Neural progenitor cell (in vitro differentiated cells): ENCODE measurements around the gene RELL2. TPM values are rescaled to one million over a fixed set of nuclear protein-coding genes. Genes with fewer than 3 reads are reported as not detected.
A peak's percentile ranks its signal among the peaks of the same experiment; 100 is the strongest.

Experiments used
- DNase-seq: peaks from one replicate; pipeline ENCODE4 v3.0.0-alpha.2; 2016; ENCODE audit warnings: low spot score
- H2AFZ ChIP-seq: fragments of 200-600 bp; sonication (generic); replicated peaks from 2 replicates; pipeline ENCODE4 v1.6.1; 2016; ENCODE audit warnings: antibody characterized with exemption
- H3F3A ChIP-seq: fragments of 200-600 bp; sonication (generic); 2 replicates; pipeline ENCODE4 v1.6.1; 2016; ENCODE audit warnings: antibody characterized with exemption, low read depth
- H3K27ac ChIP-seq: fragments of 200-600 bp; sonication (generic); 2 replicates; pipeline ENCODE4 v1.5.1; 2016; ENCODE audit warnings: mild to moderate bottlenecking
- H3K27me3 ChIP-seq: fragments of 200-600 bp; sonication (generic); 2 replicates; pipeline ENCODE4 v1.6.1; 2016; ENCODE audit warnings: mild to moderate bottlenecking, moderate library complexity
- H3K36me3 ChIP-seq: fragments of 200-600 bp; sonication (generic); 2 replicates; pipeline ENCODE4 v1.5.1; 2016
- H3K4me1 ChIP-seq: fragments of 200-600 bp; sonication (generic); 2 replicates; pipeline ENCODE4 v1.6.1; 2016; ENCODE audit warnings: mixed run types
- H3K4me2 ChIP-seq: fragments of 200-600 bp; sonication (generic); 2 replicates; pipeline ENCODE4 v1.6.1; 2016
- H3K4me3 ChIP-seq: fragments of 200-600 bp; sonication (generic); 2 replicates; pipeline ENCODE4 v1.5.1; 2016
- H3K79me2 ChIP-seq: fragments of 200-600 bp; sonication (generic); 2 replicates; pipeline ENCODE4 v1.6.1; 2016; ENCODE audit warnings: low read depth
- H3K9ac ChIP-seq: fragments of 200-600 bp; sonication (generic); 2 replicates; pipeline ENCODE4 v1.6.1; 2016
- H3K9me3 ChIP-seq: fragments of 200-600 bp; sonication (generic); 2 replicates; pipeline ENCODE4 v1.5.1; 2016; ENCODE audit warnings: low read depth
- H4K20me1 ChIP-seq: fragments of 200-600 bp; sonication (generic); 2 replicates; pipeline ENCODE4 v1.6.1; 2016; ENCODE audit warnings: low read depth
- H3K27ac Mint-ChIP-seq: 3 replicates; pipeline ENCODE4 v1.8.0; 2021; ENCODE audit warnings: mixed read lengths
- H3K27me3 Mint-ChIP-seq: 2 replicates; pipeline ENCODE4 v1.8.0; 2022; ENCODE audit warnings: low read depth, mild to moderate bottlenecking, inconsistent platforms, moderate library complexity, mixed read lengths; ENCODE audit not compliant: insufficient read depth
- H3K36me3 Mint-ChIP-seq: 3 replicates; pipeline ENCODE4 v1.8.0; 2021; ENCODE audit warnings: mixed read lengths
- H3K4me1 Mint-ChIP-seq: 3 replicates; pipeline ENCODE4 v1.8.0; 2021; ENCODE audit warnings: mixed read lengths
- H3K4me3 Mint-ChIP-seq: 3 replicates; pipeline ENCODE4 v1.8.0; 2021; ENCODE audit warnings: mild to moderate bottlenecking, moderate library complexity, mixed read lengths
- H3K9me3 Mint-ChIP-seq: 3 replicates; pipeline ENCODE4 v1.8.0; 2020; ENCODE audit warnings: mixed read lengths
- EZH2 ChIP-seq: fragments of 200-600 bp; sonication (generic); IDR thresholded peaks from 2 replicates; pipeline ENCODE4 v1.6.1; 2017; ENCODE audit warnings: antibody characterized with exemption, mild to moderate bottlenecking, moderate library complexity
- EZH2phosphoT487 ChIP-seq: fragments of 200-600 bp; sonication (generic); IDR thresholded peaks from 2 replicates; pipeline ENCODE4 v1.6.1; 2017; ENCODE audit warnings: antibody characterized with exemption
- total RNA-seq: library from RNA; depleted of rRNA; stranded (reverse); fragments of >200 nt; gene quantifications from 2 replicates; pipeline ENCODE4 v1.2.3, GENCODE V29; 2015; ENCODE audit warnings: low replicate concordance
- TF ChIP-seq, protein P1 (sequence below): fragments of 200-600 bp; sonication (generic); IDR thresholded peaks from 2 replicates; pipeline ENCODE4 v1.5.1; 2017; ENCODE audit warnings: antibody characterized with exemption, mild to moderate bottlenecking

The RELL2 gene
- total RNA-seq, 1 donor from 2014 or later: 0.30 TPM

GRCh38 chr5:141647242-141647641 is 10.4 kb downstream of the RELL2 start:
- Histone ChIP-seq H3K4me1 (no peaks in the 10 kb centered on the region), H3K27me3 (peaks cover 6% of the 10 kb centered on the region), H3K9ac (no peak overlapping the region), H3K79me2 (no peaks in the 10 kb centered on the region), H3K4me3 (no peak overlapping the region), H3K27ac (no peak overlapping the region), H3F3A (peaks cover 7% of the 10 kb centered on the region), H4K20me1 (no peaks in the 10 kb centered on the region), H3K36me3 (no peaks in the 10 kb centered on the region), H3K4me2 (no peak overlapping the region), H3K9me3 (no peaks in the 10 kb centered on the region), H2AFZ (no peak overlapping the region)
- DNase-seq: no peak
- no peak overlapping the region for H3K4me3 Mint-ChIP-seq
- H3K9me3 Mint-ChIP-seq: no peaks in the 10 kb centered on the region
- TF ChIP-seq EZH2 (no peak), EZH2phosphoT487 (no peak)
- TF ChIP-seq, protein P1, sequence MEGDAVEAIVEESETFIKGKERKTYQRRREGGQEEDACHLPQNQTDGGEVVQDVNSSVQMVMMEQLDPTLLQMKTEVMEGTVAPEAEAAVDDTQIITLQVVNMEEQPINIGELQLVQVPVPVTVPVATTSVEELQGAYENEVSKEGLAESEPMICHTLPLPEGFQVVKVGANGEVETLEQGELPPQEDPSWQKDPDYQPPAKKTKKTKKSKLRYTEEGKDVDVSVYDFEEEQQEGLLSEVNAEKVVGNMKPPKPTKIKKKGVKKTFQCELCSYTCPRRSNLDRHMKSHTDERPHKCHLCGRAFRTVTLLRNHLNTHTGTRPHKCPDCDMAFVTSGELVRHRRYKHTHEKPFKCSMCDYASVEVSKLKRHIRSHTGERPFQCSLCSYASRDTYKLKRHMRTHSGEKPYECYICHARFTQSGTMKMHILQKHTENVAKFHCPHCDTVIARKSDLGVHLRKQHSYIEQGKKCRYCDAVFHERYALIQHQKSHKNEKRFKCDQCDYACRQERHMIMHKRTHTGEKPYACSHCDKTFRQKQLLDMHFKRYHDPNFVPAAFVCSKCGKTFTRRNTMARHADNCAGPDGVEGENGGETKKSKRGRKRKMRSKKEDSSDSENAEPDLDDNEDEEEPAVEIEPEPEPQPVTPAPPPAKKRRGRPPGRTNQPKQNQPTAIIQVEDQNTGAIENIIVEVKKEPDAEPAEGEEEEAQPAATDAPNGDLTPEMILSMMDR: no peak
- H3K4me1 Mint-ChIP-seq: peaks cover 9% of the 10 kb centered on the region
- H3K36me3 Mint-ChIP-seq: peaks cover 2% of the 10 kb centered on the region
- H3K27ac Mint-ChIP-seq: no peak overlapping the region
- H3K27me3 Mint-ChIP-seq: peaks cover 3% of the 10 kb centered on the region

- H3K36me3 Mint-ChIP-seq: peaks cover 2% of the 10 kb centered on the region
- no peak overlapping the region for H2AFZ ChIP-seq
- no peak overlapping the region for H3K4me2 ChIP-seq
- peaks cover 10% of the 10 kb centered on the region for H3K4me1 Mint-ChIP-seq
- H3K36me3 ChIP-seq: no peaks in the 10 kb centered on the region
- H3K79me2 ChIP-seq: no peaks in the 10 kb centered on the region
- no peak for DNase-seq
- no peaks in the 10 kb centered on the region for H3K4me1 ChIP-seq
- no peak overlapping the region for H3K9ac ChIP-seq
- peaks cover 6% of the 10 kb centered on the region for H3K27me3 ChIP-seq
- TF ChIP-seq EZH2phosphoT487: no peak
- TF ChIP-seq EZH2: no peak
- TF ChIP-seq, protein P1: no peak
- no peaks in the 10 kb centered on the region for H4K20me1 ChIP-seq
- no peaks in the 10 kb centered on the region for H3K9me3 Mint-ChIP-seq
- H3K9me3 ChIP-seq: no peaks in the 10 kb centered on the region
- H3K4me3 Mint-ChIP-seq: no peak overlapping the region
- peaks cover 3% of the 10 kb centered on the region for H3K27me3 Mint-ChIP-seq
- H3K27ac ChIP-seq: no peak overlapping the region
- H3K27ac Mint-ChIP-seq: no peak overlapping the region
- no peak overlapping the region for H3K4me3 ChIP-seq
- peaks cover 11% of the 10 kb centered on the region for H3F3A ChIP-seq
Observed at GRCh38 chr5:141647851-141648250, 11.1 kb downstream of the RELL2 start.

DNA sequence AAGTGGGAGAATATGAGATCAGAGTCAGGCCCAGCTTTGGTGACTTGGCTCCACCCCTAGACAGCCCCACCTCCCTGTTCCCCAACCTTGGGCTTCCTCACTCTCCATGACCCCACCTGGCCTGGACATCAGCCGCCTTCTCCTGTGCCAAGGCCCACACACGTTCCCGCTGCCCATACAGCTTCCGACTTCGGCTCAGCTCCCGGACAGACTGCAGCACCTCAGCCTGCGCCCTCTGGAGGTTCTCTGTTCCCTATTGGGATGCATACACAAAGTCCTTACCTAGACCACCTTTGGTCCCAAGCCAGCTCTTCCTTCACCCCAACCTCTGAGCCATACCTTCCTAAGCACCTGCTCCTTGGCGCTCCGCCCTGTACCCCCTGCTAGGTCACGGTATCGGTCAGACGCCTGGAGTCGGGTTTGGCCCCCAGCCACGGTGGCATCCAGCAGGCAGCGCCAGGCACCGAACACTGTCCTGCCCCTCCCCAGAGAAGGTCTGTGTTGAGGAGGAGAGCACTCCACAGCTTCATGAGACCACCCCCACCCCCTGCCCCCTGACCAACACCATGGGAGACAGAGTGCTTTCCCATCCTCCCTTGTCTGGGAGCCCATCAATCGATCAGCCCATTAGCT is 12.4 kb downstream of the RELL2 start:
- Mint-ChIP-seq H3K27me3 (peaks cover 3% of the 10 kb centered on the region), H3K4me1 (peaks cover 10% of the 10 kb centered on the region), H3K9me3 (no peaks in the 10 kb centered on the region), H3K4me3 (peak overlapping the region; percentile 43), H3K27ac (no peak overlapping the region), H3K36me3 (peaks cover 2% of the 10 kb centered on the region)
- Histone ChIP-seq H3K4me1 (no peaks in the 10 kb centered on the region), H3K79me2 (no peaks in the 10 kb centered on the region), H3K4me3 (no peak overlapping the region), H4K20me1 (no peaks in the 10 kb centered on the region), H2AFZ (no peak overlapping the region), H3K36me3 (no peaks in the 10 kb centered on the region), H3K27me3 (peaks cover 6% of the 10 kb centered on the region), H3K9ac (no peak overlapping the region), H3K4me2 (no peak overlapping the region), H3K27ac (no peak overlapping the region), H3K9me3 (no peaks in the 10 kb centered on the region), H3F3A (peaks cover 11% of the 10 kb centered on the region)
- TF ChIP-seq, protein P1: no peak
- TF ChIP-seq EZH2phosphoT487 (no peak), EZH2 (no peak)
- no peak for DNase-seq
